ENCODE data around the gene ADGRL2. TPM values are rescaled to one million over a fixed set of nuclear protein-coding genes. Genes with fewer than 3 reads are reported as not detected.
"Not testable (repeated sequence)": the region's sequence is repeated elsewhere in the genome, so short reads cannot be mapped to it uniquely, and the experiment has no call there.

The ADGRL2 gene
- polyA plus RNA-seq, 1 donor from 2014 or later = not detected

GRCh38 chr1:81850031-81850430, 49.3 kb downstream of the ADGRL2 start:
- Mint-ChIP-seq H3K27ac (no peak overlapping the region), H3K27me3 (no peaks in the 10 kb centered on the region), H3K36me3 (no peaks in the 10 kb centered on the region), H3K4me1 (no peaks in the 10 kb centered on the region), H3K9me3 (peaks cover 0 to 2% (median 0%) of the 10 kb centered on the region in 3 donors), H3K4me3 (no peak overlapping the region)

- Mint-ChIP-seq H3K9me3 (peaks cover 0 to 2% (median 0%) of the 10 kb centered on the region in 3 donors), H3K36me3 (no peaks in the 10 kb centered on the region), H3K4me1 (no peaks in the 10 kb centered on the region), H3K4me3 (no peak overlapping the region), H3K27me3 (no peaks in the 10 kb centered on the region), H3K27ac (no peak overlapping the region)
Measured at GRCh38 chr1:81850495-81850894, 49.8 kb downstream of the ADGRL2 start.

- no peak overlapping the region for H3K27ac Mint-ChIP-seq
- no peaks in the 10 kb centered on the region for H3K4me1 Mint-ChIP-seq
- no peaks in the 10 kb centered on the region for H3K36me3 Mint-ChIP-seq
- no peak overlapping the region for H3K4me3 Mint-ChIP-seq
- peaks cover 0 to 2% (median 0%) of the 10 kb centered on the region in 3 donors for H3K9me3 Mint-ChIP-seq
- H3K27me3 Mint-ChIP-seq = no peaks in the 10 kb centered on the region
Measured at GRCh38 chr1:81851217-81851616, 50.5 kb downstream of the ADGRL2 start.

- Mint-ChIP-seq H3K27ac (no peak overlapping the region), H3K9me3 (no peaks in the 10 kb centered on the region), H3K4me3 (no peak overlapping the region), H3K36me3 (no peaks in the 10 kb centered on the region), H3K27me3 (no peaks in the 10 kb centered on the region), H3K4me1 (no peaks in the 10 kb centered on the region)
Measured at GRCh38 chr1:81852961-81853360, 52.2 kb downstream of the ADGRL2 start.

- no peaks in the 10 kb centered on the region for H3K4me1 Mint-ChIP-seq
- no peaks in the 10 kb centered on the region for H3K36me3 Mint-ChIP-seq
- H3K4me3 Mint-ChIP-seq = no peak overlapping the region
- peaks cover 0 to 8% (median 0%) of the 10 kb centered on the region in 3 donors for H3K9me3 Mint-ChIP-seq
- no peaks in the 10 kb centered on the region for H3K27me3 Mint-ChIP-seq
- no peak overlapping the region for H3K27ac Mint-ChIP-seq
Measured at GRCh38 chr1:81867235-81867634, 66.5 kb downstream of the ADGRL2 start.

- peaks cover 0 to 8% (median 0%) of the 10 kb centered on the region in 3 donors for H3K9me3 Mint-ChIP-seq
- no peak overlapping the region for H3K4me3 Mint-ChIP-seq
- no peaks in the 10 kb centered on the region for H3K27me3 Mint-ChIP-seq
- no peaks in the 10 kb centered on the region for H3K4me1 Mint-ChIP-seq
- no peaks in the 10 kb centered on the region for H3K36me3 Mint-ChIP-seq
- H3K27ac Mint-ChIP-seq = no peak overlapping the region
Measured at GRCh38 chr1:81869307-81869706, 68.6 kb downstream of the ADGRL2 start.

GRCh38 chr1:81871091-81871490, 70.4 kb downstream of the ADGRL2 start:
- not testable (repeated sequence) for H3K9me3 Mint-ChIP-seq, H3K27ac Mint-ChIP-seq, H3K36me3 Mint-ChIP-seq, H3K4me1 Mint-ChIP-seq, H3K4me3 Mint-ChIP-seq, H3K27me3 Mint-ChIP-seq

GRCh38 chr1:81873946-81874345, 73.2 kb downstream of the ADGRL2 start:
- no peaks in the 10 kb centered on the region for H3K27me3 Mint-ChIP-seq
- no peak overlapping the region for H3K4me3 Mint-ChIP-seq
- H3K4me1 Mint-ChIP-seq = no peaks in the 10 kb centered on the region
- H3K9me3 Mint-ChIP-seq = no peaks in the 10 kb centered on the region
- no peaks in the 10 kb centered on the region for H3K36me3 Mint-ChIP-seq
- H3K27ac Mint-ChIP-seq = no peak overlapping the region

GRCh38 chr1:81874461-81874860, 73.7 kb downstream of the ADGRL2 start:
- H3K27ac Mint-ChIP-seq = no peak overlapping the region

GRCh38 chr1:81874940-81875339, 74.2 kb downstream of the ADGRL2 start:
- no peaks in the 10 kb centered on the region for H3K4me1 Mint-ChIP-seq
- no peaks in the 10 kb centered on the region for H3K36me3 Mint-ChIP-seq
- no peaks in the 10 kb centered on the region for H3K9me3 Mint-ChIP-seq
- H3K4me3 Mint-ChIP-seq = no peak overlapping the region
- no peak overlapping the region for H3K27ac Mint-ChIP-seq
- H3K27me3 Mint-ChIP-seq = no peaks in the 10 kb centered on the region

More at GRCh38 chr1:81874461-81874860, 73.7 kb downstream of the ADGRL2 start:
- Mint-ChIP-seq H3K4me1 (no peaks in the 10 kb centered on the region), H3K27me3 (no peaks in the 10 kb centered on the region), H3K4me3 (no peak overlapping the region), H3K36me3 (no peaks in the 10 kb centered on the region), H3K9me3 (no peaks in the 10 kb centered on the region)

- no peak overlapping the region for H3K4me3 Mint-ChIP-seq
- H3K36me3 Mint-ChIP-seq = no peaks in the 10 kb centered on the region
- H3K9me3 Mint-ChIP-seq = no peaks in the 10 kb centered on the region
- no peaks in the 10 kb centered on the region for H3K4me1 Mint-ChIP-seq
- H3K27ac Mint-ChIP-seq = no peak overlapping the region
- H3K27me3 Mint-ChIP-seq = no peaks in the 10 kb centered on the region
Measured at GRCh38 chr1:81876901-81877733, 76.4 kb downstream of the ADGRL2 start.

GRCh38 chr1:81877940-81878339, 77.2 kb downstream of the ADGRL2 start:
- H3K4me1 Mint-ChIP-seq = no peaks in the 10 kb centered on the region
- no peak overlapping the region for H3K27ac Mint-ChIP-seq
- no peak overlapping the region for H3K4me3 Mint-ChIP-seq
- H3K27me3 Mint-ChIP-seq = no peaks in the 10 kb centered on the region
- no peaks in the 10 kb centered on the region for H3K36me3 Mint-ChIP-seq
- no peaks in the 10 kb centered on the region for H3K9me3 Mint-ChIP-seq

GRCh38 chr1:81878538-81878937, 77.8 kb downstream of the ADGRL2 start:
- Mint-ChIP-seq H3K4me1 (no peaks in the 10 kb centered on the region), H3K27me3 (no peaks in the 10 kb centered on the region), H3K36me3 (no peaks in the 10 kb centered on the region), H3K27ac (no peak overlapping the region), H3K4me3 (no peak overlapping the region), H3K9me3 (no peaks in the 10 kb centered on the region)

GRCh38 chr1:81880781-81881180, 80.0 kb downstream of the ADGRL2 start:
- no peaks in the 10 kb centered on the region for H3K27me3 Mint-ChIP-seq
- H3K36me3 Mint-ChIP-seq = no peaks in the 10 kb centered on the region
- no peak overlapping the region for H3K4me3 Mint-ChIP-seq

GRCh38 chr1:81885291-81885690, 84.6 kb downstream of the ADGRL2 start:
- Mint-ChIP-seq H3K4me1 (no peaks in the 10 kb centered on the region), H3K36me3 (no peaks in the 10 kb centered on the region), H3K9me3 (no peaks in the 10 kb centered on the region), H3K4me3 (no peak overlapping the region), H3K27ac (no peak overlapping the region), H3K27me3 (no peaks in the 10 kb centered on the region)

More at GRCh38 chr1:81880781-81881180, 80.0 kb downstream of the ADGRL2 start:
- no peaks in the 10 kb centered on the region for H3K4me1 Mint-ChIP-seq
- no peaks in the 10 kb centered on the region for H3K9me3 Mint-ChIP-seq
- no peak overlapping the region for H3K27ac Mint-ChIP-seq

- not testable (repeated sequence) for H3K4me3 Mint-ChIP-seq, H3K36me3 Mint-ChIP-seq
Measured at GRCh38 chr1:81886292-81886691, 85.6 kb downstream of the ADGRL2 start.

More at GRCh38 chr1:81886292-81886691, 85.6 kb downstream of the ADGRL2 start:
- not testable (repeated sequence) for H3K9me3 Mint-ChIP-seq, H3K4me1 Mint-ChIP-seq, H3K27ac Mint-ChIP-seq, H3K27me3 Mint-ChIP-seq
